Glomerular visceral epithelial cell (primary cell): Measurements from ENCODE around the gene SLX4IP.

ENCODE experiments used
- DNase-seq: peaks from one replicate; pipeline ENCODE4 v3.0.0-alpha.2; 2016; ENCODE audit errors: extremely low spot score

SLX4IP gene

GRCh38 chr20:10496465-10496864 lies 61.4 kb downstream of the SLX4IP start:
- no peak for DNase-seq

- DNase-seq: no peak
These were observed 62.2 kb downstream of the SLX4IP start for GRCh38 chr20:10497283-10497682.

GRCh38 chr20:10497791-10498190 lies 62.7 kb downstream of the SLX4IP start:
- no peak for DNase-seq

GRCh38 chr20:10498200-10498599 lies 63.1 kb downstream of the SLX4IP start:
- no peak for DNase-seq

GRCh38 chr20:10501402-10501801 lies 66.3 kb downstream of the SLX4IP start:
- DNase-seq: no peak

GRCh38 chr20:10502098-10502526 lies 67.0 kb downstream of the SLX4IP start:
- no peak for DNase-seq

DNA sequence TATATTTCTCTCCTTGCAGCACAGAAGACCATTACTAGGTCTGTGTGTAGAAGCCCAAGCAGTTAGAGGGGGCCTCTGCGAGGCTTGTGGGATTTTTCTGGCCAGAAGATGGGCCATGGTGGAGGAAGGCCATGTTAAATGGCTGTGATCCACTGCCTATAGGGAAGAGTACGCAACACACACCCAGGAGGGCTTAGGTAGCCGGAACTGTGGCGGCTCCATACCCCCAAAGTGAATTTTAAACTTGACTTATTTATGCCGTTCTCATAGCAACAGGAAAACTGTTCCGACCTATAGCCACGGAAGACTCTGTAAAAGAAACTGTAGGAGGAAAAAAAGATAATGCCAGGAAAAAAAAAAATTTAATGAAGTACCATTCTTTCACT lies 69.5 kb downstream of the SLX4IP start:
- DNase-seq: no peak

DNA sequence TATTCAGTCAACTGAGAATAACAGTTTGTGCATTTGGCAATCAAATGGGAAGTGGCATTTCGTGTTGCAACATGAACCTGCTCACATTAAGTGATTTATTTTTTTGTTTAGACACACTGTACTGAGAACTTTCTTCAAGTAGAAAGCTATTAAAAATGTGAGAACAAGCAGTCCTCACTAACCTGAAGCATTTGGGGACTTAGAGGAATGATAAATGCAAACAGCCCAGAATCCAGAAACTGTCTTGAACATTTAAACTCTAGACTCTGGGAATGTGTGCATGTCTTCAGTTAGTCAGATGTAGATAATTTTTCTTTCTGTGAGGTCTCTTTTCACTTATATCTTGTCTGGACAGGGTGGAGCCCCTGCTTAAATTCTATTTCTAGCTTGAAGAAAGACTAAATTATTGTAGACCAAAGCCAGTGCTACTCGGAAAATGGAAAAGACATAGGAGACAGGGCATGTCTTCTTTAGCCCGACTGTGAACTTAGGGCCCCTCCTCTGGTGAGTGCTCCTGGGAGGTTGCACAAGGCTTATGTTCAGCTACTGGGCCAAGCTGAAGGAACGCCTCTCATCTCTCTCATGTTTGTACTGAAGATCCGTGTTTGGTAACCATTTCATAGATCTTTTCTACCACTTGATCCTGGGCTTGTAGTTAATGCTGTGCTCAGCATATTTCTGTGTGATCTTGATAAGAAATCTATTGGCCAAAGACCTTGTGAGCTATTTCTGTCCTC lies 70.1 kb downstream of the SLX4IP start:
- no peak for DNase-seq

GRCh38 chr20:10505827-10506226 lies 70.7 kb downstream of the SLX4IP start:
- no peak for DNase-seq

DNA sequence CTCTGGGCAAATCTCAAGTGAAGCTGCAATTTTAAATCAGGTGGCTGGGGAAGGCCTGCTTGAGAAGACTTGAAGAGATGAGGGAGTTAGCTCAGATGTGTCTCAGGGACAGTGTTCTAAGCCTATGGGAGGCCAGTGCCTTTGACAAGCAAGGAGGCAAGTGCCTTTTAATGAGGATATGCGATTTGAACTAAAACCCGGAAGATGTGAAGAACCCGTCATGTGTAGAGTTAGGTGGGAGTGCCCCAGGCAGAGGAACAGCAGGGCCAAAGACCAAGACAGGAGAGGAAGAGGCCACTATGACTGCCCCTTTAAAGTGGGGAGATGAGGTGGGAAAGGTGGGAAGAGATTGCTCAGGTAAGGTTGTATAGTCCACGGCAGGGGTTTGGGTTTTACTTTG lies 71.9 kb downstream of the SLX4IP start:
- no peak for DNase-seq

- DNase-seq: no peak
These were observed 73.0 kb downstream of the SLX4IP start for GRCh38 chr20:10508060-10508459.

- DNase-seq: peak; percentile 19
These were observed 73.6 kb downstream of the SLX4IP start for GRCh38 chr20:10508468-10509251.

GRCh38 chr20:10509376-10509775 lies 74.3 kb downstream of the SLX4IP start:
- DNase-seq: no peak

- DNase-seq: no peak
These were observed 75.1 kb downstream of the SLX4IP start for GRCh38 chr20:10510216-10510615.

DNA sequence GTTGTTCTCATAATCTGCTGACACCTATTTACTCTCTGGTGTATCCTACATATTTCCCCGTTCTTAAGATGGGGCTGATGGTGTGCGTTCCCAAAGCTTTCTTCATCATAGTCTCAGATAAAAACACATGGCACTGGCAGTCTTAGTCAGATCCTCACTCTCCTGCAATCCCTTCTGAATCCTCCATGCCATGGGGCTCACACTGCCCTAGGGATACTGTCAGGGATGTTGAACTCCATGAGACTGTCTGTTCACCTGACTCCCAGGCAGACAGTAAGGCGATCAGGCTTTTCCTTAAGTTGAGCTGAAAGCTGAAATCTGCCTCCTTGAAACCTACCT lies 76.0 kb downstream of the SLX4IP start:
- no peak for DNase-seq

GRCh38 chr20:10511509-10512251 lies 76.6 kb downstream of the SLX4IP start:
- DNase-seq: peak; percentile 98

DNA sequence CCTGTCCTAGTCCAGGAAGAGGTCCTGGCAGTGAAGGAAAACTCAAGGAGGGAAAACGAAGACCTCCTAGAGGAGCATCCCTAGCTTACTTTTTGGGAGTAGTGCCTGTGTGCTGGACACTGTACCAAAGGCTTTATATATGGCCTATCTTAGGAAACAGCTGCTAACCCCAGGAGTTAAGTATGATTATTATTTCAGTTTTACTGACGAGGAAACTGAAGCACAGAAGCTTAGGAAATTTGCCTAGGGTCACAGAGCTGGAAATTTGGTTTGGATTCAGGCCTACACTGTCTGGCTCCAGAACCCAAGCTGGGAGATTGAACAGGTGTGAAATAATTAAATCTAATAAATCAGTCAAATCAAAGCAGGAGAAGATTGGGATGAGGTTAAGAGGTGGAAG lies 78.0 kb downstream of the SLX4IP start:
- DNase-seq: no peak

GRCh38 chr20:10513931-10514575 lies 78.9 kb downstream of the SLX4IP start:
- no peak for DNase-seq

DNA sequence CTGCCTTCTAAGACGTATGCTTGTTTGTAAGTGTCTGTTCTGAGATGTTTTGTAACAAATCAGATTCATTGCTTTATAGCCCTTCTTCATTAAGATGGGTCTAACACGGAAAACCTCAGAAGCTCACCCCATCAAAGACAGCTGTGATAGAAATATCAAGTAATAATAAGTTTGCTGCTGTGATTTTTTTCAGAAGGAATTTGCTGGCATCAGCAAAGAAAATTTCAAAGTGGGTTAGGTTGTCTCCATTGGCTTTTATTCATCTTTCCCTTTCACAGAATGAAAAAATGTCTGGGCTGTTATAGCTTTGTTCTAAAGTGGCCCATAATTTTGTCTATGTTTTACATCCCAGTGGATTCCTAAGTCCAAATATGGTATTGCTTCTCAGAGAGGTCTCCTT lies 81.4 kb downstream of the SLX4IP start:
- DNase-seq: no peak

GRCh38 chr20:10519361-10520046 lies 84.4 kb downstream of the SLX4IP start:
- DNase-seq: peak; percentile 15

- no peak for DNase-seq
These were observed 85.4 kb downstream of the SLX4IP start for GRCh38 chr20:10520528-10520927.
